GM12875 (cell line): ENCODE results near the gene MRTFA.

Source experiments
- H3K4me3 ChIP-seq: one replicate; pipeline ENCODE4 v1.5.1; 2011; ENCODE audit warnings: low read depth, low read length, control low read depth
- TF ChIP-seq, protein P1 (sequence below): IDR thresholded peaks from 2 replicates; pipeline ENCODE4 v1.5.1; 2011; ENCODE audit warnings: low read depth, mild to moderate bottlenecking, control low read depth, inconsistent platforms, low read length, moderate library complexity, borderline replicate concordance; ENCODE audit not compliant: insufficient read depth

MRTFA gene

DNA sequence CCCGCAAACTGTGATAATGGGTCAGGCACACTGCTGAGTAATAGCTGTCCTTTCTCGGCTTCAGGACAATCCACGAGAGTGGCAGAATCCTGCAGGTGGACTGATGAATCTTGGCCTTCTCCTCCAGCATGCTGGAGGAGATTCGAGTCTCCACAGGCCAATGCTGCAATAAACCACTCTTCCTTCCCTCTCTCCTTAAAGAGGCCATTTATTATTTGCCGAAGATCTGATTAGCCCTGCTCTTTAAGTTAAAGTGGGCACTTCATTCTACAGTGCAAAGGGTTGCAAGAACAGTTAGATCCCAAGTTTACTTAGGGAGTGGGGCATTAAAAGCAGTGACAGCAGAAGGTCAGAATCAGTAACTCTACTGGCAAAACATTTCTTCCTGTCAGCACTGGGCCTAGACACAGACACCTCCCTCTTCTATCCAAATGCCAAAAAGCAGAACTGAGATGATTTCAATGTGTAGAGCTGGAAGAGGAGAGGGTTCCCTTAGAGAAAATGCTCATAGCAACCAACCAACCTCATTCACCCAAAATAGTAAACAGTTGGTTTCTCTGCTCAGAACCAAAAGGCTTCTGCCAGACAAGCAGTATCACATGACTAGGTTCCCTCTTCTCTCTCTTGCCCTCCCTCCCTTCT, 144.4 kb downstream of the MRTFA start:
- no peak overlapping the region for H3K4me3 ChIP-seq
- TF ChIP-seq, protein P1, sequence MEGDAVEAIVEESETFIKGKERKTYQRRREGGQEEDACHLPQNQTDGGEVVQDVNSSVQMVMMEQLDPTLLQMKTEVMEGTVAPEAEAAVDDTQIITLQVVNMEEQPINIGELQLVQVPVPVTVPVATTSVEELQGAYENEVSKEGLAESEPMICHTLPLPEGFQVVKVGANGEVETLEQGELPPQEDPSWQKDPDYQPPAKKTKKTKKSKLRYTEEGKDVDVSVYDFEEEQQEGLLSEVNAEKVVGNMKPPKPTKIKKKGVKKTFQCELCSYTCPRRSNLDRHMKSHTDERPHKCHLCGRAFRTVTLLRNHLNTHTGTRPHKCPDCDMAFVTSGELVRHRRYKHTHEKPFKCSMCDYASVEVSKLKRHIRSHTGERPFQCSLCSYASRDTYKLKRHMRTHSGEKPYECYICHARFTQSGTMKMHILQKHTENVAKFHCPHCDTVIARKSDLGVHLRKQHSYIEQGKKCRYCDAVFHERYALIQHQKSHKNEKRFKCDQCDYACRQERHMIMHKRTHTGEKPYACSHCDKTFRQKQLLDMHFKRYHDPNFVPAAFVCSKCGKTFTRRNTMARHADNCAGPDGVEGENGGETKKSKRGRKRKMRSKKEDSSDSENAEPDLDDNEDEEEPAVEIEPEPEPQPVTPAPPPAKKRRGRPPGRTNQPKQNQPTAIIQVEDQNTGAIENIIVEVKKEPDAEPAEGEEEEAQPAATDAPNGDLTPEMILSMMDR = no peak

DNA sequence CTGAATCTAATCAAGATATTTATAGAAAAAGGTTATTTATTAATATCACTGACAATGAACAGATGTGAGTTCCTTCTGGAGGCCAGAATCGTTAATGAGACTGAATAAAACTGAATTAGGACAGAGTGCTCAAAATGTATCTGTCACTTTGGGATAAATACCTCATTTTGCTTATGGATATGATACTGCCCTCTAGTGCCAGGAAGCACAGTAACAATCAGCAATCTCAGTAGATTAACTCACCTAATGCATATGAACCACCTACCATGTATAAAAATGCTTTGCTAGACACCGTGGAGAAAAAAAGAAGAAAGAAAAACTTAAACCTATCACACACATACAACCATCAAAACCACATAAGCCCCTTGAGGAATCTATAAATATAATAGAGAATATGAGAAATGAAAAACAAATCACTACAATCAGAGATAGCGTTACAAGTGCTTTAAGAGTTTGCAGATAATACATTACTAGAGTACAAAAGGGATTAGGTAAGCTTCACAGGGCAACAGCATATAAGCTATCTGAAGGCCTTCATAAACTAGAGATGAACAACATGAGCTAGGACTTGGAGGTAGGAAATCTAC, 148.8 kb downstream of the MRTFA start:
- TF ChIP-seq, protein P1 = peak; percentile 66; the same call in 1 of the 2 replicates
- no peak overlapping the region for H3K4me3 ChIP-seq

DNA sequence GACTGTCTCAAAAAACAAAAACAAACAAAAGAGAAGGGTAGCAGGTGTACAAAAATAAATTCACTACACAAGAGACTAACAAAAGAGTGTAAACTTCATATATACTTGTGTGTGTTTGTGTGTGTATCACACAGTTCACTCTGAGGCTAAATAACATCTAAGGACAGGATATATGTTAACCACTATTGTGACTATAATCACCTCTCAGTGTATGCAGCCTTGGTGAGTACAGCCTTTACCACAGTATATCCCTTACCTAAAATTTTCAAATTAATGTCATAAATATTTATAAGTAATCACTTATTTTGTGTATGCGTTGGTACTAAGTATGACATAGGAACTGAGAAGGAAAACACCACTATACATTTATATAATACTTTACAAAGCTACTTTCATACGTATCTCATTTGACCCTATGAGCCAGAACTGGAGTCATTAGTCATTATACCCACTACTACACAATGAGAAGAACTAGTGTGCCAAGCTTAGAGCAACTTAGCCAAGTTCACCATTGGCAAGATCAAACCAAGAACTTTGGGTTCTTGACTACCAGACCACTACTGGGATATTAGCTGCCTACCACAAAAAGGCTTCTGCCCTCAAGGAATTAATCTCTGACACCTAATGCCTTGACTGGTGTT, 149.4 kb downstream of the MRTFA start:
- H3K4me3 ChIP-seq = no peak overlapping the region
- TF ChIP-seq, protein P1 = no peak

DNA sequence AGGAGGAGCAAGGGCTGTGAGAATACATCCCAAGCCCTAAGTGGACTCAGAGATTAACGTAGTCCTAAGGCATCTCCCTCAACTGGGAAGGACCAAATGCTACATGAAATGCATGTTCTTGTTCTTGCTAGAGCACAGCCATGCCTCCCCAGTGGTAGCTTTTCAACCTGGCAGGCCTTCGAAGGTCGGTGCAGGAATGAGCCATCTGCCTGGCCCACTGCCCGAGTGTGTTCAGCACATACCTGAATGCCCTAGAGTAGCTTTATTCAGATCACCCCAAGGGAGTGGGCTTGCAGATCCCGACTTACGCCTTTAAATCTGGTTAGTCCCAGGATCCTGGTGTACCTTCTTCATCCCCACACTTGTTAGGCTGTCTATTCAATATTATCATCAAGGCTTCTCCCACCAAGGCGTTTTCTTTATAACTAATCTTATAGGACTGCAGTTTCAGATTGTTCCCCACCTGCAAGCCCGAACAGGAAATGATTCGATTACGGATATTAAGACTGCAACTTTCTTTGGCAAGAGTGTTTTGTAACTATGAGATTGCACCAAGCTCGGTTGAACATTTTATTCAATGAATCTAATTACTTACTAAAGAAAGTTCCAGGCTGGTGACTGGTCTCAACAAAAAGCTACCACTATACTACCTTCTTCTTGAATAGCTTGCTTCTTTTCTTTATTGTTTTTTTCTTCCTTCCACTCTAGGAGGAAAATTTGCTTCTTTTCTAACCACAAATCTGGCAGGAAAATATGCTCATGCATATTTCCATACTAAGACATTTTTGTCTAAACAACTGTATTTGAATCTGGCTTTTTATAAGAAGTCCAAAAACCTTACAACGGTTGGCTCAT, 150.5 kb downstream of the MRTFA start:
- no peak overlapping the region for H3K4me3 ChIP-seq
- TF ChIP-seq, protein P1 = no peak

DNA sequence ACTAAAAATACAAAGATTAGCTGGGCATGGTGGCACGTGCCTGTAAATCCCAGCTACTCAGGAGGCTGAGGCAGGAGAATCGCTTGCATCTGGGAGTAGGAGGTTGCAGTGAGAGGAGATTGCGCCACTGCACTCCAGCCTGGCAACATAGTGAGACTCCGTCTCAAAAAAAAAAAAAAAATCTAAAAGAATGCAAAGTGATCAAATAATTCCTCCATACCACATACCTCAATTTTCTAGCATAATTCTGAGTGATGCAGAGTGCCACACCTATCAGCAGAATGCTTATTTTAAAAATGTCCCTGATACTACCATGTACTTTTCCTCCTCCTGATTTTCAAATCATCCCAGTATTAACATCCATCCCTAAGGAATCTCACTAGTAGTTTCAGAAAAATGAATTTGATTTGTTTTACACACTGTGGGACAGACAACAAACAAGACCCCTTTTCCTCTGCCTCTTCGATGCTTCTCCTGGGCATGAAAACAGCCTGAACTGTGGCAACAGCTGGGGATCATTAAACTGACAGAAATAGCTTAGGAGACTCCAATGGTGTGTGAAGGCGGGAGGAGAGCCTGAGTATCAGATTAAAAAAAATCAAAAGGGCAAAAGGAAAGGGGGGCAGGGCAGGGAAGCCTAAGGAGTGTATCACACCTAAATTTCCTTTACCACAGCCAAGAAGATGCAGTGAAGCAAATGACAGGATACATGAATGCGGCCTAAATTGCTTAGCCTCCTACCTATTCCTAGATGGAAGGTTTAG, 151.4 kb downstream of the MRTFA start:
- no peak overlapping the region for H3K4me3 ChIP-seq

DNA sequence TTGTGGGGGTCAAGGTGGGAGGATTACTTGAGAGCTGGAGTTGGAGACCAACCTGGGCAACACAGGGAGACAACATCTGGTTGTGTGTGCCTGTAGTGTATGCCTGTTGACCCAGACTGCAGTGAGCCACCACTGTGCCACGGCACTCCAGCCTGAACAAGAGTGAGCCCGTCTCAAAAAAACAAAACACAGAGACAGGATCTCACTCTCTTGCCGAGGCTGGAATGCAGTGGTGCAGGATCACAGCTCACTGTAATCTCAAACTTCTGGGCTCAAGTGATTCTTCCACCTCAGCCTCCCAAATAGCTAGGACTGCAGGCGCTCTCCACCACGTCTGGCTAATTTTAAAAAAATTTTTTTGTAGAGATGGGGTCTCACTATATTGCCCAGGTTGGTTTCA, 153.6 kb downstream of the MRTFA start:
- H3K4me3 ChIP-seq = no peak overlapping the region
- TF ChIP-seq, protein P1 = no peak

More for the DNA sequence above, 151.4 kb downstream of the MRTFA start:
- TF ChIP-seq, protein P1 = no peak
